Skeletal muscle cell (primary cell): ENCODE data around the gene ACAT2.

Source experiments
- DNase-seq: peaks from one replicate; pipeline ENCODE4 v3.0.0-alpha.2; 2010; ENCODE audit warnings: low read depth
- H3K4me3 ChIP-seq: 2 replicates; pipeline ENCODE4 v1.5.1; 2011; ENCODE audit warnings: low read depth, mild to moderate bottlenecking, control low read depth, low read length, moderate library complexity

ACAT2 gene

GRCh38 chr6:159828074-159828473 lies 66.2 kb downstream of the ACAT2 start:
- no peak for DNase-seq
- H3K4me3 ChIP-seq = no peak overlapping the region
